ENCODE data around the gene AEBP1.

DNA sequence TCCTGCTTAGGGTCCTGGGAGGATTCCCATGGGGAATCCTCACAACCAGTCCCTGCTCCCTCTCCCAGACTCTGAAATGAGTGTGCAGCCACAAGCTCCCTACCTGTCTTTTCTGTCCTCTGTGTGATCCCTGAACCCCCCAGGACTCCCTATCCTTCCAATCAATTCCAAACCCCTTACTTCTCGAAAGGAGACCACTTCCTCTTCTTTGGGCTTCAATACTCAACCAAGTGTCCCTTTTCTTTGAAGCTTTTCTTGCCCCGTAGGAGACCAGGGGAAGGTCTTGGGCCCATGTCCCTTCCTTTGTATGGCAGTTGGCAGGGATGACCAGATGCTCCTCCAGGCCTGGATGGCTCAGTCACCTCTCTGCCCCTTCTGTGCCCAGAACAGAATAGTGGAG lies 1.7 kb downstream of the AEBP1 start:
- TF ChIP-seq, protein P1, sequence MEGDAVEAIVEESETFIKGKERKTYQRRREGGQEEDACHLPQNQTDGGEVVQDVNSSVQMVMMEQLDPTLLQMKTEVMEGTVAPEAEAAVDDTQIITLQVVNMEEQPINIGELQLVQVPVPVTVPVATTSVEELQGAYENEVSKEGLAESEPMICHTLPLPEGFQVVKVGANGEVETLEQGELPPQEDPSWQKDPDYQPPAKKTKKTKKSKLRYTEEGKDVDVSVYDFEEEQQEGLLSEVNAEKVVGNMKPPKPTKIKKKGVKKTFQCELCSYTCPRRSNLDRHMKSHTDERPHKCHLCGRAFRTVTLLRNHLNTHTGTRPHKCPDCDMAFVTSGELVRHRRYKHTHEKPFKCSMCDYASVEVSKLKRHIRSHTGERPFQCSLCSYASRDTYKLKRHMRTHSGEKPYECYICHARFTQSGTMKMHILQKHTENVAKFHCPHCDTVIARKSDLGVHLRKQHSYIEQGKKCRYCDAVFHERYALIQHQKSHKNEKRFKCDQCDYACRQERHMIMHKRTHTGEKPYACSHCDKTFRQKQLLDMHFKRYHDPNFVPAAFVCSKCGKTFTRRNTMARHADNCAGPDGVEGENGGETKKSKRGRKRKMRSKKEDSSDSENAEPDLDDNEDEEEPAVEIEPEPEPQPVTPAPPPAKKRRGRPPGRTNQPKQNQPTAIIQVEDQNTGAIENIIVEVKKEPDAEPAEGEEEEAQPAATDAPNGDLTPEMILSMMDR (IDR thresholded peaks at IDR 0.05): no peak
- no peak for TF ChIP-seq POLR2A (IDR thresholded peaks at IDR 0.05)
